GM21423 (cell line): ENCODE results near the gene CFAP99.
"Not testable (repeated sequence)": the region's sequence is repeated elsewhere in the genome, so short reads cannot be mapped to it uniquely, and the experiment has no call there.

Source experiments
- ATAC-seq: cut with Tn5 transposase; IDR thresholded peaks from one replicate; pipeline ENCODE4 v1.9.1; 2021; ENCODE audit warnings: mild to moderate bottlenecking, moderate library complexity; ENCODE audit not compliant: unreplicated experiment

CFAP99 gene

GRCh38 chr4:2427383-2428334 is 8.9 kb downstream of the CFAP99 start:
- no peak for ATAC-seq

- no peak for ATAC-seq
These were observed 9.9 kb downstream of the CFAP99 start for GRCh38 chr4:2428496-2429213.

GRCh38 chr4:2429945-2430757 is 11.4 kb downstream of the CFAP99 start:
- ATAC-seq = not testable (repeated sequence)

DNA sequence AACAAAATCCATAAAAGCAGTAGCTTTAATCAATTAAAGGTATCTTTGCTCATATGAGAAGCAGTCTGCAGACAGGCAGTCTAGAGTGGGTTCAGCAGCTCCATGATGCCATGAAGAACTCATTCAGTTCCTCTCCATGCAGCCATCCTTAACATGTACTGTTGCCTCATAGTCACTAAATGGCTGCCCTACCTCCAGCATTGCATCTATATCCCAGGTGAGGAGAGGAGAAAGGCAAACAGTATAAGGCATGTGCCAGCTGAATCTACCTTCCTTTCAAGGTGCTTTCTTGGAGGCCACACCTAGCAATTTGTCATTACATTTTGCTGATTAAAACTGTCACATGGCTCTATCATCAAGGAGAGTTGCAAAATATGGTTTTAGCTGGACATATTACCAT is 13.2 kb downstream of the CFAP99 start:
- no peak for ATAC-seq

DNA sequence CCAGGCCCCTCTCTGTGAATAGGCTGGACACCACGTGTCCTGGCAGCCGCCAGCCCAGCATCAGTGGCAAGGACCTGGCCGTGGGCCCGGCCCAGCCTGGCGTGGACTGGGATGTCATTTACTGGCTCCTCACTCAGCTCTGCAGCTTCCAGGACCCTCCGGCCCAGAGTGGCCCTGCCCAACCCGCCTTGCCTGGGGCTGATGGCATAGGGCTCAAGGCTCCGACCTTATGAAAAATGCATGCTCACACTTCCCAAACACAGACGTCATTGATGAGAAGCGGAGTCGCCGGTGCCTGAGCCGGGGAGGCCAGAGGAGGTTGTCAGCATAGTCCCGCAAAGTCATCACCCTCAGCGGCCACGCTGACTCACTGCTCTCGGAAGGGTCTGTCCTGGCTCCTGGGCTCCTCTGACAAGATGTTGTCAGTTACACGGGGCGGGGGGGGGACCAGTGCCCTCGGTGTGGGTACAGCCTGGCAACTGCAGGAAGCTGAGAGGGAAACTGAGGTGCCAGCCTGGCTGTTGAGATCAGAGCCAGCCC is 14.3 kb downstream of the CFAP99 start:
- ATAC-seq = no peak

DNA sequence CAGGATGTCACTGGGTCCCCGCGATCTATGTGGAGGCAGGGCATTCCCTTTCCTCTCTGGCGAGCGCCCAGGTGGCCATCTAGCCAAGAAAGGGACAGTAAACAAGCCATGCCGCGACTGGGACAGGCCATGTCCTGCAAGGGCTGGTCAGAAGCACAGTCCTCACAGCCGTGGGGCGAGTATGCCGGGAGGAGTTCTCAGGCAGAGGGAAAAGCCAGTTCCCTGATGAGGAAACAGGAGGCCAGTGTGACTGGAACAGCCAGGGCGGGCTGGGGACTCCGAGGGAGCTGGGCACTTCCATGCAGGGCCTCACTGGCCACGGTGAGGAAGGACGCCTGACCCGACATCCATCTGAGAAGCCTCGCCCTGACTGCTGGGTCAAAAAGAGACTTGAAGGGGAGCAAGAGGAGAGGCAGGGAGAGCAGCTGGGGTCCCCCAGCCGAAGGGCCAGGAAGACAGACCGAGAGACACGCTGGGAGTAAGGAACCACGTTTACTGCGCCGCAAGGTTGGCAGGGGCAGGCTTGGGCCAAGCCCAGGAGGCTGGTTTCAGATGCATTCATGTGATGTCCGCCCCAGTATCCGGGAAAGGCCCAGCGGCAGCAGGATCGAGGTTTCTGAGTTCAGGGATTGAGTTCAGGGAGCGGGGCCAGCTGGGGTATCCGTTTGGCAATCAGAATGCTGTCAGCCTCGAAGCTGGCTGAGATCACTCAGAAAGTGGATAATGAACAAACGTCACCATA is 15.0 kb downstream of the CFAP99 start:
- no peak for ATAC-seq

DNA sequence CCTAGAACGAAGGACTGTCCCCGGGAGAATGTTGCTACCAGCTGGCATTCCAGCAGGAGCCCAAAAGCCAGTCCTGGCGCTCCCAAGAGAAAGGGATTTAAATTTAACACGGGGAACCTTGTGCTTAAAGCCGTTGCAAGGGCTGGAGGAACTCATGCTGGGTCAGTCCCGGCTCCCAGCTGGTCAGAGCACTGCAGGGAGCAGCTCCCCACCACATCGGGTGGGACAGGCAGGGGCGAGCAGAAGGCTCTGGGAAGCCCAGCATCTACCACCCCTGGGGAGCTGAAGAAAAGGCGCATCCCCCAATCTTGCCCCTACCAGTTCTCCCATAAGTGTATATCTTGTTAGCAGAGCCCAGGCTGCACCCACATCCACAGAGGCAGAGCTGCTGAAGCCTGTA is 15.7 kb downstream of the CFAP99 start:
- ATAC-seq = no peak

DNA sequence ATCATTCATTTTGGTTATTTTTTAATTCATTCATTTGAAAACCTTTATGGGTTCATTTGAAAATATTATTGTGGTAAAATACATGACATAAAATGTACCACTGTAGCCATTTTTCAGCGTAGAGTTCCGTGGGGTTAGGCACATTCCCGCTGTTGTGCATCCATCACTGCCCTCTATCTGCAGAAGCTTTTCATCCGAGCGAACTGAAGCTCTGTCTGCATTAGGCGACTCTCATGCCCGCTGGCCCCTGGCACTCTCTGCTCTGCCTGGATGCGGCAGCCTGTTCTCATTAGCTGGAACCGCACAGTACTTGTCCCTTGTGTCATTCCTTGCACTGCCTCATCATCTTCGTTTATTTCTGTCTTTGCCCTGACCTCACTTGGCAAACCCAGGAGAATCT is 17.5 kb downstream of the CFAP99 start:
- ATAC-seq = no peak

- no peak for ATAC-seq
These were observed 18.2 kb downstream of the CFAP99 start for GRCh38 chr4:2436761-2437474.

DNA sequence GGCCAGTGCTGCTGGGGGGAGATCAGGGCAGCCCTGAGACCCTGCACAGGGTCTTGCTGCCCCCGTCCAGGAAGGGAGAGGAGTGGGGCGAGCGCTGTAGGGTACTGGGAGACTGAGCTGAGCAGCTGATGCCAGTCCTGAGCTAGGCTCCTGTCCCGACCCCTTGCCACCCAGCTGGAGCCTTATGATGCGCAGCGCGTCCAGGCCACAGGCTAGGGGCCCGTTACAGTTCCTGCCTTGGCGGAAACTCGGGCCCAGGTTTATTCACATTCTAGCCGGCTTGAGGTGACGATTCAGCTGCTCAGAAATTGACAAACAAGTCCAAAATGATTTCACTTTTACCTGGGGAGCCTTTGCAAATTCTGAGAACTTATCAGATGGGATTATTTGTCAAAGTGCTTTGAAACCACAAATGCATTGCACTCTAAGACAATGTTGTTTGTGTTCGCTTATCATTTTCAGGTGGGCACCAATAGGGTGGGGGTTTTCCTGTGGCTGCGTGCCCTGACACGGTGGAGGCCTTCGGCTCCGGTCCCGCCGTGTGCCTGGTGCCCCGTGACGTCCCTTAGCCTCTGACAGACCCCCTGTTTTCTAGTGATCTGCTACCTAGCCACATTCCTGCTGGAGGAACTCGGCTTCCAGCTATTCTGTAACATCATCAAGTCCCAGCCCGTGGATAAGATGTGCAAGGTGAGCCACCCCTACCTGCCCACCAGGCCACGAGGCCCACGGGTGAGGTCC is 18.9 kb downstream of the CFAP99 start:
- no peak for ATAC-seq

DNA sequence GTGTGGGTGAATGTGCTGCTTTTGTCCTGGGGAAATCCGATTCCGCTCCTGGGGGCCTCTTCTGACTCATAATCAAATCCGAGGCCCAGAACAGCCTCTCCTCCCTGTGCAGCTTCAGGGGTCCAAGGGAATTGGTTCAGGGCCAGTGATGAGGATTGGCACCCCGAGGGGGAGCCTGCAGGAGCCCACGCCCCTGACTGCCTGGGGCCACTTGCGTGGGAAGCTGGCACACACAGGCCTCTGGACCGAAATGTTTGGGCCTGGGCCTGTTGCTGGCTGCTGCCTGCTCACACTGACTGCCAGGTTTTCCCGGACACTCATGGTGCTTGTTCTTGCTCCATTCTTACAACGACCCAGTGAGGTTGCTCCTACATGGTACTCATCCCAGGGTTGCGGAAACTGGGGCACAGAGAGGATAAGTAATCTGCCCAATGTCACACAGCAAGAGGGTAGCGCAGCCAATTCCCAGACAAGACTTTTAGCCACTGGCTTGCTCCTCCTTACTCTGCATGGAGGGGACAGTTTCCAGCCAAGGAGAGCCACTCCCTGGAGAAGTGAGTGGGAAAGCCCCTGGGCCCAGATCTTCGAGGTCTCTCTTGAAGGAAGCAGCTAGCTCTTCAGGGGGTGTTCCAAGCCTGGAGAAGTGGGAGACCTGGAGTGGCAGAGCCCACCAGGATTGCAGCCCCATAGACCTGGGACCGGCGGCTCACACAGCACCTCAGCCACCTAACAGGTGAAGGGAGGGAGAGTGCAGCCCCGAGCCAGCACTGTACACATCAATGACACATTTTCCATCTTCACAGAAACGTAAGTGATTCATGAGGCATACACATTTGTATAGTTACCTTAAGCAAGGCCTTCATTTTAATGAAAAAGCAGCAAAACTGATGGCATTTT is 20.3 kb downstream of the CFAP99 start:
- ATAC-seq = no peak

- peak; percentile 76 for ATAC-seq
These were observed 22.8 kb downstream of the CFAP99 start for GRCh38 chr4:2441393-2442174.

- no peak for ATAC-seq
These were observed 23.6 kb downstream of the CFAP99 start for GRCh38 chr4:2442175-2442993.

GRCh38 chr4:2443061-2443730 is 24.4 kb downstream of the CFAP99 start:
- ATAC-seq = no peak

DNA sequence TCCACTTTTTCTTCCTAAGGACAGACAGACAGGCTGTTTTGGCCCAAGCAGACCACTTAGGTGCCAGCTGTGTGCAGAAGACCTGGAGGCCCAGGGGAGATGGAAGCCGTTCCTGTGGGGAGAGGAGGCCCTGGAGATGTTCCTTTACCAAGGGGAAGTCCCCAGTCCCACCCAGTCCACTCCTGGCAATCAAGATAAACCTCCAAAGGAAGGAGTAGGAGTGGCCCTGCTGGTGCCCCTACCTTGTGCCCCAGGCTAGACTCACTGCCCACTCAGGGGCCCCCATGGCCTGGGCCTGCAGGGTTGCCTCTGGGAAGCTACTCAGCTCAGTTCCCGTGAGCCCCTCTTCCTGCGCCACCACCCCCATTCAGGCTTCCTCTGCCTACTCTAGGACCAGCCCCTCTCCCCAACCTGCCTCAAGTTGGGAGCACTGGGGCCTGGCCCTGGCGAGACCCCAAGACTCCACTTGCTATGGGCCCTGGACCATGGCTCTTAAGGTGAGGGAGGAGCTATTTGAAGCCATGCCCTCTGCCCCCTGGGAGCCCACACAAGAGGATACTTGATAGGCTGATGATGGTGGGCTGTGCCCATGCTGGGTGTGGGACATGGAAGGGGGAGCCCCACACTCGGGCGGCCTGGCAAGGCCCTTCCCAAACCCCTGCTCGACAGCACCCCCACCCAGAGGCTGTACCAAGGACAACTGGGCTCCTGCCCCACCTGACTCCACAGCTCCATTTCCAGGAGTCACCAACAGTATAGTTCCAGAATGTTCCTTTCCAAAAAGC is 25.4 kb downstream of the CFAP99 start:
- no peak for ATAC-seq
